Endothelial cell of umbilical vein (primary cell): ENCODE results near the gene GGA1. TPM values are rescaled to one million over a fixed set of nuclear protein-coding genes. Genes with fewer than 3 reads are reported as not detected.

ENCODE experiments used
- BruUV-seq: library from RNA; stranded (reverse); fragments of 400-500 nt; replicated peaks from 2 replicates; lab custom pipeline; 2021; lab: Mats Ljungman, UMichigan
- CTCF ChIA-PET: fragments of 300-600, 350-600 bp; sonication (Branson Sonifier 250); formaldehyde crosslinking; loops from one replicate; lab custom pipeline; 2021; ENCODE audit warnings: antibody characterized with exemption, inconsistent platforms; lab: Charles Lee
- POLR2A ChIA-PET: fragments of 300-600, 350-600 bp; sonication (Branson Sonifier 250); formaldehyde crosslinking; loops from one replicate; lab custom pipeline; 2021; ENCODE audit warnings: antibody characterized with exemption, inconsistent platforms; lab: Charles Lee
- DNase-seq: peaks from one replicate; pipeline ENCODE4 v3.0.0-alpha.2; 2011; ENCODE audit warnings: low read depth, low spot score
- FAIRE-seq: peaks from 2 replicates; lab custom pipeline; 2011; peaks lifted over from hg19 to GRCh38; lab: Jason Lieb, UNC
- H2AFZ ChIP-seq: 2 replicates; pipeline ENCODE4 v1.6.0; 2012; ENCODE audit warnings: low read depth, low read length, control low read depth, inconsistent platforms
- H3K27ac ChIP-seq: 2 replicates; pipeline ENCODE4 v1.5.1; 2011; ENCODE audit warnings: low read depth, mild to moderate bottlenecking, control low read depth, low read length, moderate library complexity; ENCODE audit not compliant: insufficient read depth
- H3K27me3 ChIP-seq, 2 experiments: 2 replicates each; pipeline versions ENCODE4 v1.6.0 to v1.6.1; 2011; ENCODE audit warnings: low read length in 2 of 2, mixed read lengths in 1 of 2; ENCODE audit not compliant: control insufficient read depth in 2 of 2, insufficient read depth in 2 of 2
- H3K36me3 ChIP-seq, 2 experiments: 2 replicates in 1 of 2; 3 replicates in 1 of 2; pipeline ENCODE4 v1.5.1; 2011; ENCODE audit warnings: low read length in 2 of 2, mild to moderate bottlenecking in 1 of 2, moderate library complexity in 1 of 2; ENCODE audit not compliant: control insufficient read depth in 2 of 2, insufficient read depth in 2 of 2; ENCODE audit errors: extremely low read depth in 1 of 2
- H3K4me1 ChIP-seq: 3 replicates; pipeline ENCODE4 v1.5.1; 2011; ENCODE audit warnings: mild to moderate bottlenecking, low read length; ENCODE audit not compliant: control insufficient read depth, insufficient read depth; ENCODE audit errors: extremely low read depth
- H3K4me2 ChIP-seq: 2 replicates; pipeline ENCODE4 v1.6.1; 2011; ENCODE audit warnings: low read length, control low read depth, mixed read lengths; ENCODE audit not compliant: insufficient read depth
- H3K4me3 ChIP-seq, 3 experiments: fragments of 200-600 bp in 1 of 3; sonication (generic), shearing (Covaris generic) in 1 of 3; replicated peaks in 1 of 3; 2 replicates each; pipeline ENCODE4 v1.5.1; 2011 to 2016; ENCODE audit warnings: control low read depth in 3 of 3, low read length in 3 of 3, mild to moderate bottlenecking in 2 of 3, inconsistent platforms in 1 of 3, low read depth in 1 of 3, moderate library complexity in 1 of 3; ENCODE audit not compliant: insufficient read depth in 1 of 3
- H3K79me2 ChIP-seq: 2 replicates; pipeline ENCODE4 v1.6.0; 2012; ENCODE audit warnings: low read length, inconsistent platforms; ENCODE audit not compliant: control insufficient read depth, insufficient read depth
- H3K9ac ChIP-seq: replicated peaks from 2 replicates; pipeline ENCODE3; 2011; ENCODE audit warnings: low read length, control low read depth; ENCODE audit not compliant: insufficient read depth; ENCODE audit errors: extremely low read depth
- H3K9me1 ChIP-seq: replicated peaks from 3 replicates; pipeline ENCODE4 v1.6.0; 2011; ENCODE audit warnings: mild to moderate bottlenecking, low read length; ENCODE audit not compliant: control insufficient read depth, insufficient read depth; ENCODE audit errors: extremely low read depth
- H3K9me3 ChIP-seq: replicated peaks from 2 replicates; pipeline ENCODE4 v1.5.1; 2012; ENCODE audit warnings: low read length, inconsistent platforms; ENCODE audit not compliant: control insufficient read depth, insufficient read depth
- H4K20me1 ChIP-seq: replicated peaks from 2 replicates; pipeline ENCODE3; 2011; ENCODE audit warnings: mild to moderate bottlenecking, low read length; ENCODE audit not compliant: control insufficient read depth, insufficient read depth; ENCODE audit errors: extremely low read depth
- EZH2 ChIP-seq: IDR thresholded peaks from 2 replicates; pipeline ENCODE4 v1.6.1; 2012; ENCODE audit warnings: borderline replicate concordance, low read depth, mild to moderate bottlenecking, moderate library complexity, low read length, inconsistent platforms; ENCODE audit not compliant: severe bottlenecking
- FOS ChIP-seq: IDR thresholded peaks from 2 replicates; pipeline ENCODE4 v1.6.1; 2011; ENCODE audit warnings: mild to moderate bottlenecking, low read length, moderate library complexity, borderline replicate concordance; ENCODE audit not compliant: insufficient read depth
- GATA2 ChIP-seq: IDR thresholded peaks from 2 replicates; pipeline ENCODE4 v1.7.0; 2011; ENCODE audit warnings: low read depth, mild to moderate bottlenecking, moderate library complexity, mixed read lengths, low read length; ENCODE audit not compliant: insufficient read length, insufficient read depth
- JUN ChIP-seq: IDR thresholded peaks from 2 replicates; pipeline ENCODE4 v1.6.1; 2011; ENCODE audit warnings: borderline replicate concordance, low read depth; ENCODE audit not compliant: insufficient read length, insufficient read depth
- MYC ChIP-seq: IDR thresholded peaks from one replicate; pipeline ENCODE4 v1.6.1; 2011; ENCODE audit warnings: mild to moderate bottlenecking, low read depth, low read length
- POLR2A ChIP-seq: IDR thresholded peaks from 2 replicates; pipeline ENCODE4 v1.6.1; 2012; ENCODE audit warnings: low read depth, mild to moderate bottlenecking, control low read depth, low read length
- POLR2AphosphoS5 ChIP-seq: IDR thresholded peaks from 2 replicates; pipeline ENCODE4 v1.6.1; 2012; ENCODE audit warnings: low read depth, mild to moderate bottlenecking, control low read depth, low read length, moderate library complexity; ENCODE audit not compliant: insufficient read depth
- dilution Hi-C: fragments of 300-500 bp; cut with MboI; formaldehyde crosslinking; loops from one replicate; pipeline ENCODE4 v1.15.0; 2019; ENCODE audit warnings: low sequenced_read_pairs; ENCODE audit not compliant: extremely low pct_ligation_motif_present
- intact Hi-C: fragments of 100-400 bp; cut with micrococcal nuclease; formaldehyde crosslinking; loops from one replicate; pipeline ENCODE4 v1.10.0; 2022
- polyA plus RNA-seq, 4 experiments: library from polyadenylated mRNA; depleted of rRNA in 3 of 4; stranded (reverse) in 3 of 4; unstranded in 1 of 4; fragments of >200 nt; gene quantifications; 2 replicates each; pipeline versions ENCODE4 v1.2.1 to v1.2.3, GENCODE V29; 2011 to 2012; ENCODE audit warnings: missing spikeins in 1 of 4
- total RNA-seq: library from RNA; stranded (reverse); gene quantifications from 2 replicates; pipeline ENCODE4 v1.2.3, GENCODE V29; 2021
- TF ChIP-seq, protein P1 (sequence below), 2 donors: IDR thresholded peaks; 1 replicate in 1 of 2; 2 replicates in 1 of 2; pipeline ENCODE4 v1.5.1; 2011; ENCODE audit warnings: low read length in 2 of 2, mild to moderate bottlenecking in 2 of 2, moderate library complexity in 2 of 2, control low read depth in 1 of 2, inconsistent platforms in 1 of 2, low read depth in 1 of 2; ENCODE audit not compliant: insufficient read depth in 1 of 2; ENCODE audit errors: extremely low read depth in 1 of 2
- TF ChIP-seq, protein P2 (sequence below): IDR thresholded peaks from 2 replicates; pipeline ENCODE4 v1.6.1; 2011; ENCODE audit not compliant: insufficient read depth, insufficient read length

GGA1 gene
- total and polyA plus RNA-seq, 2 donors (not counting 3 experiments of a cell fraction or from before 2014, with no cell fraction given), result 54.1 to 67.5 TPM

DNA sequence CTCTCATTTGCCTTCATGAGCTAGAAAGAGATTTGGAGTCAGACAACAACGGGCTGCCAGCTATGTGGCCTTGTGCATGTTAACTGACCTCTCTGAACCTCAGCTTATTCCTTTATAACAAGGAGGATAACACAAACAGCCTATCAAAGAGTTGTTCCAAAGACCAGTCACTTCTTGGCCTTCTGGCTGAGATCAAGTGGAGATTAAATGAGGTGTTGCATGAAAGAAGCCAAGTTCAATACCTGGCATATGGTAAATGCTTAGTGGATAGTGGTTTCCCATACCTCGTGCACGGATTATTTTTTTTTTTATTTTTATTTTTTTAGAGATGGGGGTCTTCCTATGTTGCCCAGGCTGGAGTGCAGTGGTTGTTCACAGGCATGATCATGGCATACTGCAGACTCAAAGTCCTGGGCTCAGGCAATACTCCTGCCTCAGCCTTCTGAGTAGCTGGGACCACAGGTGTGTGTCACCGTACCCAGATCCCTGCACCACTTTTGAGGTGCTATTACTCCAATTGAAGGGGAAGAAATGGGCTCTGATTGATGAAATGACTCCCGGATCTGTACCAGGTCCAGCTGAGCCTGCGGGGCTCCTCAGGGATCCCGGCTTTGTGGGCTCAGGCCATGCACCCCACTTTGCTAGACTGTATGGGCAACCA lies 71.7 kb downstream of the GGA1 start:
- H3K9me3 ChIP-seq, result no peaks in the 10 kb centered on the region
- FAIRE-seq, result peak; percentile 63
- no peak overlapping the region for H3K4me3 ChIP-seq
- peaks cover 7 to 8% of the 10 kb centered on the region in 2 experiments for H3K36me3 ChIP-seq
- TF ChIP-seq JUN (no peak), MYC (no peak), GATA2 (no peak), EZH2 (no peak), POLR2A (peak; percentile 88), POLR2AphosphoS5 (peak; percentile 40), FOS (no peak)
- TF ChIP-seq, protein P1, sequence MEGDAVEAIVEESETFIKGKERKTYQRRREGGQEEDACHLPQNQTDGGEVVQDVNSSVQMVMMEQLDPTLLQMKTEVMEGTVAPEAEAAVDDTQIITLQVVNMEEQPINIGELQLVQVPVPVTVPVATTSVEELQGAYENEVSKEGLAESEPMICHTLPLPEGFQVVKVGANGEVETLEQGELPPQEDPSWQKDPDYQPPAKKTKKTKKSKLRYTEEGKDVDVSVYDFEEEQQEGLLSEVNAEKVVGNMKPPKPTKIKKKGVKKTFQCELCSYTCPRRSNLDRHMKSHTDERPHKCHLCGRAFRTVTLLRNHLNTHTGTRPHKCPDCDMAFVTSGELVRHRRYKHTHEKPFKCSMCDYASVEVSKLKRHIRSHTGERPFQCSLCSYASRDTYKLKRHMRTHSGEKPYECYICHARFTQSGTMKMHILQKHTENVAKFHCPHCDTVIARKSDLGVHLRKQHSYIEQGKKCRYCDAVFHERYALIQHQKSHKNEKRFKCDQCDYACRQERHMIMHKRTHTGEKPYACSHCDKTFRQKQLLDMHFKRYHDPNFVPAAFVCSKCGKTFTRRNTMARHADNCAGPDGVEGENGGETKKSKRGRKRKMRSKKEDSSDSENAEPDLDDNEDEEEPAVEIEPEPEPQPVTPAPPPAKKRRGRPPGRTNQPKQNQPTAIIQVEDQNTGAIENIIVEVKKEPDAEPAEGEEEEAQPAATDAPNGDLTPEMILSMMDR (IDR thresholded peaks at IDR 0.05; ENCODE audit: extremely low read depth in 1 of 2, insufficient read depth in 1 of 2, low read depth in 1 of 2, low read length in 2 of 2), result no peak
- TF ChIP-seq, protein P2, sequence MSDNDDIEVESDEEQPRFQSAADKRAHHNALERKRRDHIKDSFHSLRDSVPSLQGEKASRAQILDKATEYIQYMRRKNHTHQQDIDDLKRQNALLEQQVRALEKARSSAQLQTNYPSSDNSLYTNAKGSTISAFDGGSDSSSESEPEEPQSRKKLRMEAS, result no peak
- H3K9ac ChIP-seq, result no peak overlapping the region
- no peak overlapping the region for H3K27ac ChIP-seq
- H3K79me2 ChIP-seq, result peaks cover 28% of the 10 kb centered on the region
- no peaks in the 10 kb centered on the region for H4K20me1 ChIP-seq
- no peaks in the 10 kb centered on the region for H3K27me3 ChIP-seq
- CTCF ChIA-PET, result interaction anchor here (0.9 to 8.7 kb wide), 12 partner anchors 9 to 82 kb away, joined by 3 to 307 read pairs (median 4); partner anchors contain the start of genes GGA1 and PDXP
- dilution Hi-C loops (no loop called here), intact Hi-C loops (loop anchor here (2.0 kb wide), 1 partner anchor 142 kb away; no protein-coding TSS in a partner anchor)
- H3K4me1 ChIP-seq, result peaks cover 9% of the 10 kb centered on the region
- no TSS peak for BruUV-seq
- H2AFZ ChIP-seq, result no peak overlapping the region
- H3K4me2 ChIP-seq, result no peak overlapping the region
- DNase-seq, result no peak
- H3K9me1 ChIP-seq, result no peaks in the 10 kb centered on the region
- POLR2A ChIA-PET, result interaction anchor here (0.7 to 1.6 kb wide), 2 partner anchors 37 to 162 kb away, joined by 3 to 5 read pairs; no protein-coding TSS in a partner anchor
